Subcutaneous adipose tissue (tissue), 4 donors: ENCODE data around the gene TNIK. TPM values are rescaled to one million over a fixed set of nuclear protein-coding genes. Genes with fewer than 3 reads are reported as not detected.

Experiments
- total RNA-seq, 4 donors: library from RNA; depleted of rRNA; stranded (reverse); fragments of >200 nt; gene quantifications; one replicate each; pipeline ENCODE4 v1.1.0, GENCODE V29; 2016
- TF ChIP-seq, protein P1 (sequence below): fragments of 450-650 bp; IDR thresholded peaks from one replicate; pipeline ENCODE4 v1.5.1; 2016; ENCODE audit warnings: low read depth, mild to moderate bottlenecking, control low read depth, antibody characterized with exemption, moderate library complexity

TNIK gene
- total RNA-seq, 4 donors from 2014 or later: 1.5 to 11.7 (median 1.9) TPM

DNA sequence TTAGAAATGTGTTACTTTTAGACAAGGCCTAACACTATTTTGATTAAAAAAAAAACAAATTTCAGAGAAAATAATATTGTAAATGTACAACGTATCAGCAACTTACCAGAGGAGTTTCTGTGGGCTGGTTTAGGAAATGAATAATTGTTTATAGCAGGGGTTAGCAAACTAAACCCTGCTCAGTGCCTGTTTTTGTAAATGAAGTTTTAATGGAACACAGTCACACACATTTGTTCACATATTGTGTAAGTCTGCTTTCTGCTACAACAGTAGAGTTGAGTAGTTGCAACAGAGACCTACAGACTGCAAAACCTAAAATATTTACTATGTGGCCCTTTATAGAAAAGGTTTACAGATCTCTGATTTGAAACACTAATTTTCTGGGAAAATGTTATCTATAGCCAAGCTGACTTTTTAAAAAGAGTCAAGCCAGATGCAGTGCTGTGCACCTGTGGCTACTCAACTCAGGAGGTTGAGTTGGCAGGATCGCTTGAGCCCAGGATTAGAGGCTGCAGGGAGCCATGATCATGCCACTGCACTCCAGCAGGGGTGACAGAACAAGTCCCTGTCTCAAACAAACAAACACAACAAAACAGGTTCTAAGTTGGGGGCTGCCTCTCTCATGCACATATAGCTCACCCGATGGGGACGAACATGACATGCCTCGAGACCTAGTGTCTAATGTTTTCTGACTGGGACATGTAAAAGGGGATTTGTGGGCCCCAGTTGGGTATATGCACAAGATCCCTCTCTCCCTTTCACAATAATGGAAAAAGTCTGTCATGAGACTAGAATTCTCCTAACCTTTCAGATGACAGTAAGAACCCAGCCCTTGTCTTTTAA, 182.5 kb downstream of the TNIK start:
- TF ChIP-seq, protein P1, sequence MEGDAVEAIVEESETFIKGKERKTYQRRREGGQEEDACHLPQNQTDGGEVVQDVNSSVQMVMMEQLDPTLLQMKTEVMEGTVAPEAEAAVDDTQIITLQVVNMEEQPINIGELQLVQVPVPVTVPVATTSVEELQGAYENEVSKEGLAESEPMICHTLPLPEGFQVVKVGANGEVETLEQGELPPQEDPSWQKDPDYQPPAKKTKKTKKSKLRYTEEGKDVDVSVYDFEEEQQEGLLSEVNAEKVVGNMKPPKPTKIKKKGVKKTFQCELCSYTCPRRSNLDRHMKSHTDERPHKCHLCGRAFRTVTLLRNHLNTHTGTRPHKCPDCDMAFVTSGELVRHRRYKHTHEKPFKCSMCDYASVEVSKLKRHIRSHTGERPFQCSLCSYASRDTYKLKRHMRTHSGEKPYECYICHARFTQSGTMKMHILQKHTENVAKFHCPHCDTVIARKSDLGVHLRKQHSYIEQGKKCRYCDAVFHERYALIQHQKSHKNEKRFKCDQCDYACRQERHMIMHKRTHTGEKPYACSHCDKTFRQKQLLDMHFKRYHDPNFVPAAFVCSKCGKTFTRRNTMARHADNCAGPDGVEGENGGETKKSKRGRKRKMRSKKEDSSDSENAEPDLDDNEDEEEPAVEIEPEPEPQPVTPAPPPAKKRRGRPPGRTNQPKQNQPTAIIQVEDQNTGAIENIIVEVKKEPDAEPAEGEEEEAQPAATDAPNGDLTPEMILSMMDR: no peak

GRCh38 chr3:171276923-171277322, 183.3 kb downstream of the TNIK start:
- TF ChIP-seq, protein P1: no peak

GRCh38 chr3:171274222-171274621, 186.0 kb downstream of the TNIK start:
- TF ChIP-seq, protein P1: no peak

DNA sequence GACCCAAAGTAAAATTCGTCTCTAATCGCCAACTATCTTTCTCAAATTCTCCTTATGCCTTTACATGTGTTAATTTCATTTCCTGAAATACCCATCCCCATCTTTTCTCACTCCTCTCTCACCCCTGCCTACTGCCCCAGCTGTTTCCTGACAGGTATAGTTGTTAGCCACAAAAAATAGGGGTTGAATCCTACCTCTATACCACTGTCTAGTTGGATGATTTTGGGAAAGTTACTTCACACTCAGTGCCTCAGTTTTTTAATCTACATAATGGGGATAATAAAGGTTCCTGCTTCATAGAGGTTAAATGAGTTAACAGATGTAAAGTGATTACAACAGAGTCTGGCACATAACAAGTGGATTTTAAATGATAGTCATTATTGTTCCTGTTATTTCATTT, 189.7 kb downstream of the TNIK start:
- TF ChIP-seq, protein P1: no peak

DNA sequence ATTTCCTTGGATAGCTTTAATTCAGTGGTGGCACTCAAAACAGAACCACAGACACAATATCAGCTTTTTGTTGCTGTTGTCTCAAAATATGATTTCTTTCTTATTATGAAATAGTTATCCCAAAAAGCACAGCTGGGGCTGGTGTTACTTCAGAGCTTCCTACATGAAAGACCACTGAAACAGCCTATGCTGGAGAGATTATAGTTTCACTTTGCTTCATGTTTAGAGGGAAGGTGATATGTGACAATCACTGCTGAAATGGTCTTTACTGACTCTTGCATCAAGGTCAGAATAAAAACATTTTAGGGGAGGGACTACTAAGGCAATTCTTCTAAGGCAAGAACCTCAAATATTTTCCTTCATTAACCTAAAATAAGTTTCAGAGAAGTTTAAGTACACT, 190.7 kb downstream of the TNIK start:
- TF ChIP-seq, protein P1: no peak

DNA sequence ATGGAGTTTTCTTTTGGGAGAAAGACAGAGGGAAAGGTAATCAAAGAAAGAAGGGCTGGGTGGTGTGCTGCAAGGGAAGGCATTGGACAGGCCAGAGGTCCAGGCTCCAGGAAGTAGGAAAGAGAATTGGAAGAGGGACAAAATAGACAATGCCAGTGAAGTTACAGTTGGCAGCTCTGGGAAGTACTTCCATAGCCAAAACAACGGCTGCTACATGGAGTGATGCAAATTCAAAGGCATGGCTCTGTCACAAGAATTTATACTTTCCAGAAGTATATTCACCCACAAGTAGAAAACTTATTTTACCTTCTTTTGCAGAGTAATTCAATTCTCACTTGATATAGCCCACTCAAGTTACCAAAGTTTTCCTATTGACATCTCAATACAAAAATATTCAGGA, 191.5 kb downstream of the TNIK start:
- TF ChIP-seq, protein P1: no peak

GRCh38 chr3:171267104-171267503, 193.1 kb downstream of the TNIK start:
- TF ChIP-seq, protein P1: no peak
